AG10803 (cell line): ENCODE results near the gene SLC16A14.

ENCODE experiments used
- DNase-seq: peaks from one replicate; pipeline ENCODE4 v3.0.0; 2010; ENCODE audit warnings: low read depth
- H3K4me3 ChIP-seq: 2 replicates; pipeline ENCODE4 v1.5.1; 2011; ENCODE audit warnings: mild to moderate bottlenecking, low read length, control low read depth
- CTCF ChIP-seq: conservative IDR thresholded peaks from 2 replicates; pipeline ENCODE4 v1.5.1; 2011; ENCODE audit warnings: mild to moderate bottlenecking, low read length, control low read depth, inconsistent platforms

The SLC16A14 gene

DNA sequence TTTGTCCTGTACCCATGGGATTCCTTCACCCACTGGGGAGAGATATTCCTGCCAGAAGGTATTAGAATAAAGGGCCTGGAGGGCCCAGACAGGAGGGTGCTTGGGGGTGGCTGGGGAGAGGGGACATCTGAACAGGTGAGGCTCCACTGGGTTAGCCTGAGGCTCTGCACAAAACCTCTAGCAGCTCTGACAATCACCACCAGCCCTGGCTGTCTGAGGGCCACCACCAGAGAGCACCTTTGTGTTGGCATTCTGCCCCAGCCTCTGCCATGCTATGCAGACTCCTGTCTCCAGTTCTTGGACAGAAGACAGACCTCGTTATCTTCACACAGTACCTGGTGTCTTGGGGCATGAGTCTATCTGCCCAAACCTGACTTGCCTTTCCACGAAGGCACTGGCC lies 25.3 kb downstream of the SLC16A14 start:
- DNase-seq = no peak
- no peak for TF ChIP-seq CTCF
- H3K4me3 ChIP-seq = no peak overlapping the region

- no peak overlapping the region for H3K4me3 ChIP-seq
- TF ChIP-seq CTCF = no peak
- no peak for DNase-seq
Observed at GRCh38 chr2:230043025-230043424, 25.7 kb downstream of the SLC16A14 start.

DNA sequence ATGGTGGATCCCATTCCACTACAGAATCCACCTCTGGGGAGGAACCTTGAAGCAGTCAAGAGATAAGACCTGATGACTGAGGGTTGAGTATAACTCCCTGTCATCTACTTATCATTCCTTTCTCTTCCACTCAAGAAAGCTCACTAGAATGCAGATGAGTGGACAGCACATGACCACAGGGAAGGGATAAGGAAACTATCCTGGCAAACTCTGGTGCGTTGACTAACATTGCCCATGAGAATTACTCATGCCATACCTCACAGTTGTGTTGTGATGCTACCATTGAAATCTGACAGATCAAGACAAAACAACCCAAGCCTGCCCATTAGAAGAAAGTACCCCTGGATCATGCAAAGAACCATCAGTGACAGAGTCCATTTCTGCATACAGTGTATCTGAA lies 26.5 kb downstream of the SLC16A14 start:
- no peak for TF ChIP-seq CTCF
- H3K4me3 ChIP-seq = no peak overlapping the region
- DNase-seq = no peak

DNA sequence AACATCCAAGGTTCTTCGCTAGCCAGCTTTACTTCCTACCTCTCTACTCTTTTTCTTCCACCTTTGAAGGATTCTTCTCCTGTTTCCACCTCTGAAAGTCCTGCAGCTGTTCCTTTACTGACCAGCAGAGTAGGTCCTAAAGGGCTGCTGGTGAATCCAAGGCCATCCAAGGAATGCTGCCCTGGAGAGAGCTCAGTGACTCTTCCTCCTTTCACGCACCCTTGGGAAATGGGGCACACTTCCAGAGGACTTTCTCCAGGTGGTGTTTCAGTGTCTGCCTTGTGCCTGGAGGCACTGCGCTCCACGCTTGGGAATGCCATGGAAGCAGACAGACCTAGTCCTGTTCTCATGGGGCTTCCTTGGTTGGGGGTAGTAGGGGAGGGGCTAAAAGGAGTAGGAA lies 45.4 kb downstream of the SLC16A14 start:
- H3K4me3 ChIP-seq = no peak overlapping the region
- no peak for DNase-seq
- TF ChIP-seq CTCF = no peak

DNA sequence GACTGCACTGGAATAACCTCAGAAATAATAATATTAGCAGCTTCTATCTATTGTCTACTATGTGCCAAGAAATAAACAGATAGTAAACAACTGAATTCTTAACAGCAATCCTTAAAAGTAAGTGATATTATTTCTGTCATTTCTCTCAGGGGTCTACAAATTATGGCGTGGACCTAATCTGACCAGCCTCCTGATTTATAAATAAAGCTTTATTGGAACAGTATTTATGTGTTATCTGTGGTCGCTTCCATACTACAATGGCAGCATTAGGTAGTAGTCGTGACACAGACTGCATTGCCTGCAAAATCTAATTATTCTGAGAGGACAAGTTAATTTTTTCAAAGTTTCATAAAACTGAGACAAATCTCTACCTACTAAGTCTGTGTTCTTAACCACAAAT lies 49.0 kb downstream of the SLC16A14 start:
- no peak overlapping the region for H3K4me3 ChIP-seq
- TF ChIP-seq CTCF = no peak
- no peak for DNase-seq

GRCh38 chr2:230018153-230018552 lies 50.6 kb downstream of the SLC16A14 start:
- TF ChIP-seq CTCF = no peak
- H3K4me3 ChIP-seq = no peak overlapping the region
- DNase-seq = peak; percentile 40

GRCh38 chr2:230016844-230017243 lies 51.9 kb downstream of the SLC16A14 start:
- H3K4me3 ChIP-seq = no peak overlapping the region
- DNase-seq = no peak
- TF ChIP-seq CTCF = no peak
